Muscle layer of colon (tissue), 2 donors: ENCODE data around the gene CARD18.
"Not testable (repeated sequence)": the region's sequence is repeated elsewhere in the genome, so short reads cannot be mapped to it uniquely, and the experiment has no call there.

Experiments
- H3K27ac ChIP-seq: one replicate; pipeline ENCODE4 v1.7.0; 2013; ENCODE audit warnings: low read depth, mild to moderate bottlenecking, low read length, moderate library complexity
- H3K27me3 ChIP-seq, 2 donors: one replicate each; pipeline ENCODE4 v1.7.0; 2013; ENCODE audit warnings: low read length in 2 of 2, mild to moderate bottlenecking in 2 of 2; ENCODE audit not compliant: insufficient read depth in 2 of 2, control insufficient read depth in 1 of 2
- H3K36me3 ChIP-seq: one replicate; pipeline ENCODE4 v1.7.0; 2013; ENCODE audit warnings: mild to moderate bottlenecking, low read length; ENCODE audit not compliant: insufficient read depth
- H3K4me1 ChIP-seq: one replicate; pipeline ENCODE4 v1.7.0; 2013; ENCODE audit warnings: mild to moderate bottlenecking, low read length; ENCODE audit not compliant: insufficient read depth
- H3K4me3 ChIP-seq, 2 donors: one replicate each; pipeline ENCODE4 v1.7.0; 2013; ENCODE audit warnings: low read length in 2 of 2, low read depth in 1 of 2, mild to moderate bottlenecking in 1 of 2, moderate library complexity in 1 of 2
- H3K9ac ChIP-seq: one replicate; pipeline ENCODE4 v1.7.0; 2013; ENCODE audit warnings: low read length
- H3K9me3 ChIP-seq: one replicate; pipeline ENCODE4 v1.7.0; 2013; ENCODE audit warnings: mild to moderate bottlenecking, low read length
- donor health status: abdominal sarcoma.
- donor health status: Adenocarcinoma of cecum.

CARD18 gene

GRCh38 chr11:105132716-105133511 is 6.7 kb downstream of the CARD18 start:
- H3K4me1 ChIP-seq = no peaks in the 10 kb centered on the region
- no peaks in the 10 kb centered on the region for H3K36me3 ChIP-seq
- H3K27me3 ChIP-seq = no peaks in the 10 kb centered on the region
- no peaks in the 10 kb centered on the region for H3K9me3 ChIP-seq
- H3K9ac ChIP-seq = no peak overlapping the region
- H3K4me3 ChIP-seq = no peak overlapping the region
- H3K27ac ChIP-seq = no peak overlapping the region

- H3K9me3 ChIP-seq = no peaks in the 10 kb centered on the region
- no peaks in the 10 kb centered on the region for H3K27me3 ChIP-seq
- H3K9ac ChIP-seq = no peak overlapping the region
- H3K36me3 ChIP-seq = no peaks in the 10 kb centered on the region
- no peak overlapping the region for H3K27ac ChIP-seq
- H3K4me3 ChIP-seq = no peak overlapping the region
- H3K4me1 ChIP-seq = no peaks in the 10 kb centered on the region
These were observed 9.3 kb downstream of the CARD18 start for GRCh38 chr11:105130189-105130813.

GRCh38 chr11:105124756-105125155 is 14.8 kb downstream of the CARD18 start:
- Histone ChIP-seq H3K36me3 (no peaks in the 10 kb centered on the region), H3K27ac (no peak overlapping the region), H3K4me3 (no peak overlapping the region), H3K4me1 (no peaks in the 10 kb centered on the region), H3K9ac (no peak overlapping the region), H3K27me3 (no peaks in the 10 kb centered on the region), H3K9me3 (no peaks in the 10 kb centered on the region)

- Histone ChIP-seq H3K4me3 (no peak overlapping the region), H3K27ac (no peak overlapping the region), H3K27me3 (no peaks in the 10 kb centered on the region), H3K9me3 (no peaks in the 10 kb centered on the region), H3K9ac (no peak overlapping the region), H3K36me3 (no peaks in the 10 kb centered on the region), H3K4me1 (no peaks in the 10 kb centered on the region)
These were observed 28.2 kb downstream of the CARD18 start for GRCh38 chr11:105111145-105111944.

- Histone ChIP-seq H3K9me3 (no peaks in the 10 kb centered on the region), H3K36me3 (no peaks in the 10 kb centered on the region), H3K27me3 (no peaks in the 10 kb centered on the region), H3K9ac (no peak overlapping the region), H3K4me3 (no peak overlapping the region), H3K4me1 (no peaks in the 10 kb centered on the region), H3K27ac (no peak overlapping the region)
These were observed 28.9 kb downstream of the CARD18 start for GRCh38 chr11:105110688-105111030.

- Histone ChIP-seq H3K27me3 (no peaks in the 10 kb centered on the region), H3K4me1 (no peaks in the 10 kb centered on the region), H3K4me3 (no peak overlapping the region), H3K27ac (no peak overlapping the region), H3K36me3 (no peaks in the 10 kb centered on the region), H3K9ac (no peak overlapping the region), H3K9me3 (no peaks in the 10 kb centered on the region)
These were observed 29.5 kb downstream of the CARD18 start for GRCh38 chr11:105109855-105110687.

- H3K9ac ChIP-seq = no peak overlapping the region
- H3K36me3 ChIP-seq = no peaks in the 10 kb centered on the region
- no peaks in the 10 kb centered on the region for H3K4me1 ChIP-seq
- no peak overlapping the region for H3K4me3 ChIP-seq
- no peaks in the 10 kb centered on the region for H3K9me3 ChIP-seq
- no peak overlapping the region for H3K27ac ChIP-seq
- H3K27me3 ChIP-seq = no peaks in the 10 kb centered on the region
These were observed 30.2 kb downstream of the CARD18 start for GRCh38 chr11:105109321-105109720.

GRCh38 chr11:105108247-105108646 is 31.3 kb downstream of the CARD18 start:
- Histone ChIP-seq H3K27me3 (no peaks in the 10 kb centered on the region), H3K9me3 (no peaks in the 10 kb centered on the region)

GRCh38 chr11:105107226-105107825 is 32.2 kb downstream of the CARD18 start:
- H3K27me3 ChIP-seq, H3K4me3 ChIP-seq, H3K27ac ChIP-seq, H3K4me1 ChIP-seq, H3K36me3 ChIP-seq, H3K9me3 ChIP-seq, H3K9ac ChIP-seq: not testable (repeated sequence)

More at GRCh38 chr11:105108247-105108646, 31.3 kb downstream of the CARD18 start:
- Histone ChIP-seq H3K4me3 (no peak overlapping the region), H3K9ac (no peak overlapping the region), H3K27ac (no peak overlapping the region), H3K4me1 (no peaks in the 10 kb centered on the region), H3K36me3 (no peaks in the 10 kb centered on the region)

GRCh38 chr11:105106140-105106539 is 33.4 kb downstream of the CARD18 start:
- Histone ChIP-seq H3K4me3 (no peak overlapping the region), H3K9ac (no peak overlapping the region), H3K27me3 (no peaks in the 10 kb centered on the region), H3K27ac (no peak overlapping the region), H3K9me3 (no peaks in the 10 kb centered on the region), H3K36me3 (no peaks in the 10 kb centered on the region), H3K4me1 (no peaks in the 10 kb centered on the region)
